ENCODE measurements around the gene SSTR5.

The SSTR5 gene

GRCh38 chr16:1056196-1056595 lies 16.4 kb upstream of the SSTR5 start:
- DNase-seq: no peak

- DNase-seq: no peak
Measured at GRCh38 chr16:1057252-1057932, 15.2 kb upstream of the SSTR5 start.

GRCh38 chr16:1058216-1058615 lies 14.3 kb upstream of the SSTR5 start:
- DNase-seq: no peak

- no peak for DNase-seq
Measured at GRCh38 chr16:1059310-1059709, 13.2 kb upstream of the SSTR5 start.

GRCh38 chr16:1060416-1061340 lies 11.9 kb upstream of the SSTR5 start:
- no peak for DNase-seq

GRCh38 chr16:1061769-1062505 lies 10.6 kb upstream of the SSTR5 start:
- DNase-seq: no peak

GRCh38 chr16:1062895-1063294 lies 9.7 kb upstream of the SSTR5 start:
- no peak for DNase-seq

GRCh38 chr16:1063728-1064127 lies 8.8 kb upstream of the SSTR5 start:
- no peak for DNase-seq

- no peak for DNase-seq
Measured at GRCh38 chr16:1065469-1066128, 6.9 kb upstream of the SSTR5 start.

GRCh38 chr16:1066584-1067172 lies 5.9 kb upstream of the SSTR5 start:
- DNase-seq: no peak

GRCh38 chr16:1067629-1068028 lies 4.9 kb upstream of the SSTR5 start:
- no peak for DNase-seq

GRCh38 chr16:1068451-1068850 lies 4.1 kb upstream of the SSTR5 start:
- no peak for DNase-seq

GRCh38 chr16:1069154-1069553 lies 3.4 kb upstream of the SSTR5 start:
- DNase-seq: no peak

GRCh38 chr16:1070084-1070863 lies 2.3 kb upstream of the SSTR5 start:
- DNase-seq: no peak

GRCh38 chr16:1070864-1071408 lies 1.6 kb upstream of the SSTR5 start:
- DNase-seq: no peak

- DNase-seq: no peak
Measured at GRCh38 chr16:1071561-1072225, 854 bp upstream of the SSTR5 start.

- no peak for DNase-seq
Measured at GRCh38 chr16:1073262-1073558, 663 bp downstream of the SSTR5 start.

GRCh38 chr16:1073566-1074378 lies 1.2 kb downstream of the SSTR5 start:
- no peak for DNase-seq

- no peak for DNase-seq
Measured at GRCh38 chr16:1074379-1074649, 1.8 kb downstream of the SSTR5 start.

GRCh38 chr16:1075546-1075945 lies 3.0 kb downstream of the SSTR5 start:
- DNase-seq: no peak

Measured in kidney glomerular epithelial cell (primary cell).